Measurements from ENCODE around the gene SLC29A3. TPM values are rescaled to one million over a fixed set of nuclear protein-coding genes. Genes with fewer than 3 reads are reported as not detected.

Gene SLC29A3
- total and polyA plus RNA-seq, 10 of the 15 experiments (the other 5 are each of a cell fraction or from before 2014, with no cell fraction given), result 1.5 to 4.0 (median 2.7) TPM

- no peak for ATAC-seq
- SMC1A ChIA-PET (ENCODE audit: uncharacterized antibody, unreplicated experiment), result no interaction called here
- WGBS (ENCODE audit: insufficient coverage, insufficient replicate concordance, low lambda C conversion rate, missing lambda C conversion rate), result 54% methylated on average over 7 of the region's 7 CpGs
These were observed 35.7 kb downstream of the SLC29A3 start for GRCh38 chr10:71354776-71355175.

GRCh38 chr10:71355886-71356285, 36.8 kb downstream of the SLC29A3 start:
- Histone ChIP-seq H4K20me1 (ENCODE audit: control insufficient read depth, insufficient read depth) (no peaks in the 10 kb centered on the region), H3K9me3 (replicated peaks; ENCODE audit: control insufficient read depth, insufficient read depth, low read length) (no peaks in the 10 kb centered on the region), H3K79me2 (ENCODE audit: control insufficient read depth, insufficient read depth, low read length) (no peaks in the 10 kb centered on the region), H3K4me3 (no peak overlapping the region), H3K27ac (ENCODE audit: control insufficient read depth, insufficient read depth) (no peak overlapping the region), H3K36me3 (ENCODE audit: control insufficient read depth in 2 of 2, insufficient read depth in 2 of 2, low read length in 1 of 2) (no peaks in the 10 kb centered on the region), H3K27me3 (replicated peaks in 1 of 2; ENCODE audit: control insufficient read depth in 2 of 2, insufficient read depth in 2 of 2, low read length in 1 of 2) (no peaks in the 10 kb centered on the region), H2AFZ (ENCODE audit: control insufficient read depth, low read depth, low read length) (no peak overlapping the region), H3K9ac (ENCODE audit: control insufficient read depth, insufficient read depth, low read length) (no peak overlapping the region), H3K4me2 (ENCODE audit: control insufficient read depth, insufficient read depth) (no peak overlapping the region), H3K4me1 (ENCODE audit: control insufficient read depth, insufficient read depth, low read length) (peaks cover 26% of the 10 kb centered on the region)
- ChIA-PET POLR2A (no interaction called here), RAD21 (ENCODE audit: unreplicated experiment) (no interaction called here), CTCF (no interaction called here), SMC1A (ENCODE audit: uncharacterized antibody, unreplicated experiment) (no interaction called here)
- intact Hi-C loops (cut with micrococcal nuclease; ENCODE audit: unreplicated experiment), result no loop called here
- no peak for FAIRE-seq
- ATAC-seq, result no peak
- DNase-seq (ENCODE audit: low read depth, low spot score), result no peak
- 71% methylated on average over 12 of the region's 12 CpGs for WGBS (ENCODE audit: insufficient coverage, insufficient replicate concordance, low lambda C conversion rate, missing lambda C conversion rate)
- no TSS peak for BruUV-seq (replicated peaks)
- TF ChIP-seq REST (IDR thresholded peaks at IDR 0.05; ENCODE audit: low read depth, low read length) (no peak), CHD2 (IDR thresholded peaks at IDR 0.05; ENCODE audit: borderline replicate concordance, low read depth, low read length) (no peak), NKRF (conservative IDR thresholded peaks at IDR 0.05) (no peak), NR2F1 (conservative IDR thresholded peaks at IDR 0.05) (no peak), CHD1 (IDR thresholded peaks at IDR 0.05; ENCODE audit: low read depth, low read length) (no peak), RB1 (IDR thresholded peaks at IDR 0.05; ENCODE audit: borderline replicate concordance) (no peak), SIN3A (IDR thresholded peaks at IDR 0.05; ENCODE audit: low read depth, low read length) (no peak), ZZZ3 (IDR thresholded peaks at IDR 0.05; ENCODE audit: control insufficient read depth, insufficient read length, low read depth) (no peak), GATAD2B (conservative IDR thresholded peaks at IDR 0.05; ENCODE audit: low read depth) (no peak), STAT1 (conservative IDR thresholded peaks at IDR 0.05) (no peak), KLF5 (IDR thresholded peaks at IDR 0.05; ENCODE audit: partially characterized antibody) (no peak), HDAC2 (IDR thresholded peaks at IDR 0.05) (no peak), MAX (IDR thresholded peaks at IDR 0.05; ENCODE audit: low read depth, low read length) (no peak)
- in situ Hi-C loops (cut with MboI), result loop anchor here (5.0 kb wide), 1 partner anchor 34 kb away; no protein-coding TSS in a partner anchor

More at GRCh38 chr10:71354776-71355175, 35.7 kb downstream of the SLC29A3 start:
- H4K20me1 ChIP-seq (ENCODE audit: control insufficient read depth, insufficient read depth), result no peaks in the 10 kb centered on the region
- H3K79me2 ChIP-seq (ENCODE audit: control insufficient read depth, insufficient read depth, low read length), result no peaks in the 10 kb centered on the region
- no peak for FAIRE-seq
- DNase-seq (ENCODE audit: low read depth, low spot score), result no peak
- RAD21 ChIA-PET (ENCODE audit: unreplicated experiment), result no interaction called here
- no peak overlapping the region for H3K4me3 ChIP-seq
- BruUV-seq (replicated peaks), result no TSS peak
- H3K27me3 ChIP-seq (replicated peaks in 1 of 2; ENCODE audit: control insufficient read depth in 2 of 2, insufficient read depth in 2 of 2, low read length in 1 of 2), result no peaks in the 10 kb centered on the region
- CTCF ChIA-PET, result no interaction called here
- no peaks in the 10 kb centered on the region for H3K9me3 ChIP-seq (replicated peaks; ENCODE audit: control insufficient read depth, insufficient read depth, low read length)
- intact Hi-C loops (cut with micrococcal nuclease; ENCODE audit: unreplicated experiment), result no loop called here
- POLR2A ChIA-PET, result no interaction called here
- H3K4me1 ChIP-seq (ENCODE audit: control insufficient read depth, insufficient read depth, low read length), result peaks cover 20% of the 10 kb centered on the region
- no peak overlapping the region for H3K9ac ChIP-seq (ENCODE audit: control insufficient read depth, insufficient read depth, low read length)
- H2AFZ ChIP-seq (ENCODE audit: control insufficient read depth, low read depth, low read length), result no peak overlapping the region
- in situ Hi-C loops (cut with MboI), result loop anchor here (5.0 kb wide), 1 partner anchor 32 kb away; no protein-coding TSS in a partner anchor
- no peak overlapping the region for H3K4me2 ChIP-seq (ENCODE audit: control insufficient read depth, insufficient read depth)
- H3K36me3 ChIP-seq (ENCODE audit: control insufficient read depth in 2 of 2, insufficient read depth in 2 of 2, low read length in 1 of 2), result no peaks in the 10 kb centered on the region
- H3K27ac ChIP-seq (ENCODE audit: control insufficient read depth, insufficient read depth), result no peak overlapping the region
- TF ChIP-seq SREBF2 (IDR thresholded peaks at IDR 0.05; ENCODE audit: low read length) (no peak), TCF7 (IDR thresholded peaks at IDR 0.05; ENCODE audit: borderline replicate concordance) (no peak), CREM (IDR thresholded peaks at IDR 0.05; ENCODE audit: low read depth) (no peak)

All from GM12878 (cell line).